ENCODE data around the gene CTNND1.
"Not testable (repeated sequence)": the region's sequence is repeated elsewhere in the genome, so short reads cannot be mapped to it uniquely, and the experiment has no call there.

Gene CTNND1, protein sequence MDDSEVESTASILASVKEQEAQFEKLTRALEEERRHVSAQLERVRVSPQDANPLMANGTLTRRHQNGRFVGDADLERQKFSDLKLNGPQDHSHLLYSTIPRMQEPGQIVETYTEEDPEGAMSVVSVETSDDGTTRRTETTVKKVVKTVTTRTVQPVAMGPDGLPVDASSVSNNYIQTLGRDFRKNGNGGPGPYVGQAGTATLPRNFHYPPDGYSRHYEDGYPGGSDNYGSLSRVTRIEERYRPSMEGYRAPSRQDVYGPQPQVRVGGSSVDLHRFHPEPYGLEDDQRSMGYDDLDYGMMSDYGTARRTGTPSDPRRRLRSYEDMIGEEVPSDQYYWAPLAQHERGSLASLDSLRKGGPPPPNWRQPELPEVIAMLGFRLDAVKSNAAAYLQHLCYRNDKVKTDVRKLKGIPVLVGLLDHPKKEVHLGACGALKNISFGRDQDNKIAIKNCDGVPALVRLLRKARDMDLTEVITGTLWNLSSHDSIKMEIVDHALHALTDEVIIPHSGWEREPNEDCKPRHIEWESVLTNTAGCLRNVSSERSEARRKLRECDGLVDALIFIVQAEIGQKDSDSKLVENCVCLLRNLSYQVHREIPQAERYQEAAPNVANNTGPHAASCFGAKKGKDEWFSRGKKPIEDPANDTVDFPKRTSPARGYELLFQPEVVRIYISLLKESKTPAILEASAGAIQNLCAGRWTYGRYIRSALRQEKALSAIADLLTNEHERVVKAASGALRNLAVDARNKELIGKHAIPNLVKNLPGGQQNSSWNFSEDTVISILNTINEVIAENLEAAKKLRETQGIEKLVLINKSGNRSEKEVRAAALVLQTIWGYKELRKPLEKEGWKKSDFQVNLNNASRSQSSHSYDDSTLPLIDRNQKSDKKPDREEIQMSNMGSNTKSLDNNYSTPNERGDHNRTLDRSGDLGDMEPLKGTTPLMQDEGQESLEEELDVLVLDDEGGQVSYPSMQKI

DNA sequence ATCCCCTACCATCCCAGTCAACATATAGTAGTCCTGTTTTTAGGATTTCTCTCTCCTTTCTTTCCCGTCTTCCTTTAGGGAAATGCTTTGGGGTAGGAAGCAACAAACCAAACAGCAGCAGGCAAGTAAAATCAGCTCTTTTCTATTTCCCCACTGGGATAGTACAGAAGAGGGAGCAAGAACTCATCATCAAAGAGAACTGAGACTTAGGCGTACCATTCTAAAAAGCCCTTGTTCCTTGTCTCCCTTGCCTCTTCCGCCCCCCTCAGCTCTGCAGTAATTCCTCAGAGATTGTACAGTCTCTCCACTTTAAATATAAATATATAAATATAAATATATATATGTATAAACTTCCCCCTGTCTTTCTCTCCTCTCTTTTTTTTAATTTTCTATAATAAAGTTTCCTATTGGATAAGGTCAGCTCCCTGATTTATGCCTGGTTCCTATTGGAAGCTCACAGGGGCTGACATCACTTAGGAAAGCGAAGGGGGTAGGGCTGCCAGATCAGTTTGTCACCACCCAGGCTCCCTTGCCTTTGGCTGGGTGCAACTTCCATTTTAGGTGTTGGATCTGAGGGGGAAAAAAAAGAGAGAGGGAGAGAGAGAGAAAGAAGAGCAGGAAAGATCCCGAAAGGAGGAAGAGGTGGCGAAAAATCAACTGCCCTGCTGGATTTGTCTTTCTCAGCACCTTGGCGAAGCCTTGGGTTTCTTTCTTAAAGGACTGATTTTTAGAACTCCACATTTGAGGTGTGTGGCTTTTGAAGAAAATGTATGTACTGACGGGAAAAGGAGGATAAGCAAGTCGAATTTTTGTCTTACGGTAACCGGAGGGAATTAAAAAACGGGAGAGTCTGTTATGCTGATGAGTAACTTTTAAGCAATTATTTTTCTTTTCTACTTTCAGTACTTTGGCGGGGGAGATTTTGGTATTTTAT lies at the start of gene CTNND1:
CTNND1 (plus strand) TSS at position 502 of the 934 bp plus-strand sequence. CDS start 29,677 bp downstream, outside the sequence.
- DNase-seq (ENCODE audit: low spot score) (peak; percentile 95), FAIRE-seq (no peak)

DNA sequence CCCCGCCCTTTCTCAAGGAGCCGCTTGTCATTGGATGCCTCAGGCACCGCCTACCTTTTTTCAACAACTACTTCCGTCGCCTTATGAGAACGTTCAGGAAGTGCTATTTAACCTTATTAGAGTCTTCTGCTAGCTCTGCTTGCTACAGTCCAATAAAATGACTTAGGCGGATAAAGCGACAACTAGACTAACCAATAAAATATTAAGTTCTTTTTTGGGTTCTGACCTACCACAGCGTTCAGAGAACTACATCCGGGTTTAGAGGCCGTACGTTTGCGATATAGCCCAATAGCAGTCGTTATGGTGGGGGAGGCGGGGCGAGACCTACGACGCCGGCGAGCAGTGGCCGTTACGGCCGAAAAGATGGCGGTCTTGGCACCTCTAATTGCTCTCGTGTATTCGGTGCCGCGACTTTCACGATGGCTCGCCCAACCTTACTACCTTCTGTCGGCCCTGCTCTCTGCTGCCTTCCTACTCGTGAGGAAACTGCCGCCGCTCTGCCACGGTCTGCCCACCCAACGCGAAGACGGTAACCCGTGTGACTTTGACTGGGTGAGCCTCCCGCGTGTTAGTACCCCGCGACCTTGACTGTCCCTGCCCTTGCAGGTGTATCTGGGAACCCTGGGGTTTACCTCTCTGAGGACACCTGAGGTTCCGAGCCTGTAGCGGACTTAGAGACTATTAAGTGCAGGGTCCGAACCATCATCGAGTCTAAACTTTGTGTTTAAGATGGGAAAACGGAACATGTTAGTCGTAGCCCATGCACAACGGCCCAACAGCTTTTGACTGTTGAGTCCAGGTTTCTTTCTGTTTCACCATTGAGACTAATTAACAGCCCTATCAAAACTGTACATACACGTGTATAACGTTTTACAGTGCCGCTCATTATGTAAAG lies 49.1 kb upstream of the CTNND1 start, which contains the start of gene TMX2:
TMX2 (plus strand) TSS at position 338 of the 895 bp plus-strand sequence; CDS start at position 364, 26 bp downstream.
- DNase-seq (ENCODE audit: low spot score) (peak; percentile 92), FAIRE-seq (peak; percentile 77)

DNA sequence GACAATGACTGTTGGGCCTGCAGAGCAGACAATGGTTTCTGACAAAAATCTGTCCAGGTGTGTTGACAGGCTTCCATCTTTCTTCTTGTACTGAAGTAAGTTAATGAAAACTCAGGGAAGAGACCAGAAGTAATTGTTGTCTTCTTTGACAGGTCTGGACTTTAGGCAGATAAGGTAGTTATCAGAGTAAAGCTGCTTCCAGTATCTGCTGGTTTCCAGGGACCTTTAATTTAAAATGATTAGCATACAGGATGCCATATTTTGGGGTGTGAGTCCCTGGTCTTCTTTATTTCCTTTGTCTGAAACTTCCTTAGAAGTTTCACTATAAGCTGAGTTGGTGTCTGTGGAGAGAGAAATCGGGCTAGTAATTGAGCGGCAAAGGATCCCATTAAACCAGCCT lies 47.8 kb upstream of the CTNND1 start:
- no peak for FAIRE-seq
- DNase-seq (ENCODE audit: low spot score) = no peak

DNA sequence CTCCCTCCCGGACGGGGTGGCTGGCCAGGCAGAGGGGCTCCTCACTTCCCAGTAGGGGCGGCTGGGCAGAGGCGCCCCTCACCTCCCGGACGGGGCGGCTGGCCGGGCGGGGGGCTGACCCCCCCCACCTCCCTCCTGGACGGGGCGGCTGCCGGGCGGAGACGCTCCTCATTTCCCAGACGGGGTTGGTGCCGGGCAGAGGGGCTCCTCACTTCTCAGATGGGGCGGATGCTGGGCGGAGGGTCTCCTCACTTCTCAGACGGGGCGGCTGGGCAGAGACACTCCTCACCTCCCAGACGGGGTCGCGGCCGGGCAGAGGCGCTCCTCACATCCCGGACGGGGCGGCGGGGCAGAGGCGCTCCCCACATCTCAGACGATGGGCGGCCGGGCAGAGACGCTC lies 44.9 kb upstream of the CTNND1 start:
- not testable (repeated sequence) for DNase-seq (ENCODE audit: low spot score); FAIRE-seq

DNA sequence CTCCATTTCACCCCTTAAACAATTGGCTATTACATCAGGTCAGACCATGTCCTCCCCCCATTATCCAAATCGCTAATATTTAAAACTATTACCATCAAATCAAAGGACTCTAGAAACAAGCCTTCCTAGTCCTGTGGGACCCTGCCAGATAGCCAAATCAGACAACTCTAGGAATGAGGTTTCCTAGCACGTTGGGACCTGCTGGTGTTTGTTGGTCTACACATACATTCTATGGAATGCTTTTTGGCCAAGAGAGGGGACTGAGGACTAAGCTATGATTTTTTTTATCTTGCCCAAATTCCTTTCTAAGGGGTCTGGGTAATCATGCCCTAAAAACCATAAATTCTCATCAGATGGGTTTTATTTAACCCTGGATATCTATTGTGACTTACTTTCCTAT lies 34.4 kb upstream of the CTNND1 start:
- DNase-seq (ENCODE audit: low spot score) = no peak
- FAIRE-seq = no peak

DNA sequence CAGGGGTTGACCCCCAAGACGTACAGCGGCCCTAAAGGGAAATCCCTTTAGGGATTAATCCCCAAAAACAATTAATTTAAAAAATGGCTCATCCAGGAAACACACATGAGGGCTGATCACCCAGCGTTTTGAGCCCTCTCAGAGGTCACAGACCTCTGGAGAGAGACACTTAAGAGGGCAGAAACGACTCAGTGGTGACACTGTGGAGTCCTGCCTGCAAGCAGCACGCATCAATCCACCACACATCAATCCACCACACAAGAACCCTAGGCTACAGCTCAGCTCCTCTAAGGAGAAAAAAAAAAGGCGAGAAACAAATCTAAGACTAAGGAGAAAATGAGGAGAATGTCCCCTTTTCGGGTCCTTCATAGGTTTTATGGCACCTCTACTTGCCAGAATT lies 32.8 kb upstream of the CTNND1 start:
- DNase-seq (ENCODE audit: low spot score) (no peak), FAIRE-seq (no peak)

DNA sequence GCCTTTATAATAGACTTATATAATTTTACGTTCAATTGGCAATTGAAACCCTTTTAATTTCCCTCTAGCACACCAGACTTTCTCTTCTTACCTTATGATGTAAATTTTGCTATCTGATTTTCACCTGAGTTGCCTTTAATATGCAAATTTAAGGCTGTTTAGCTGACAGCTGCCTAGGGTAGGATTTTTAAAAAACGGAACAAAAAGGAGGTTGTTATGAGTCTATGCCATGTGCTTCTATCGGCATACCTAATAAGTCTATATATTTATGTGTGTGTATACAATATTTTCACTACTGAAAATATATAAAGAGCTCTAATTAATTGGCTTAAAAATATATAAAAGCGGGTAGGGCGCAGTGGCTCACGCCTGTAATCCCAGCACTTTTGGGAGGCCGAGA lies 32.1 kb upstream of the CTNND1 start:
- FAIRE-seq (no peak), DNase-seq (ENCODE audit: low spot score) (no peak)

DNA sequence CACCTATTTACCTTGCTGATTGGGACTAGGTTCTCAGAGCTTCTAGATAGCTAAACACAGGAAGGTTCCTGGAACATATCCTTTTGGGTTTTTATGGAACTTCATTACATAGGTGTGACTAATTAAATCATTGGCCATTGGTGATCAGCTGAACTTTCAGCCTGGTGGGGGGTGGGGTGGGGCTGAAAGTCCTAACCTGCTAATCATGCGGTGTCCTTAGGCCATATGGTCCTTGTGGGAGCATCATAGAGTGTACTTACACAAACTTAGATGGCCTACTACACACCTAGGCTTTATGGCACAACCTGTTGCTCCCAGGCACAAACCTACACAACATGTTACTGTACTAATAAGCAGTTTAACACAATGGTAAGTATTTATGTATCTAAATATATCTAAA lies 28.9 kb upstream of the CTNND1 start:
- DNase-seq (ENCODE audit: low spot score) = no peak
- FAIRE-seq = no peak

DNA sequence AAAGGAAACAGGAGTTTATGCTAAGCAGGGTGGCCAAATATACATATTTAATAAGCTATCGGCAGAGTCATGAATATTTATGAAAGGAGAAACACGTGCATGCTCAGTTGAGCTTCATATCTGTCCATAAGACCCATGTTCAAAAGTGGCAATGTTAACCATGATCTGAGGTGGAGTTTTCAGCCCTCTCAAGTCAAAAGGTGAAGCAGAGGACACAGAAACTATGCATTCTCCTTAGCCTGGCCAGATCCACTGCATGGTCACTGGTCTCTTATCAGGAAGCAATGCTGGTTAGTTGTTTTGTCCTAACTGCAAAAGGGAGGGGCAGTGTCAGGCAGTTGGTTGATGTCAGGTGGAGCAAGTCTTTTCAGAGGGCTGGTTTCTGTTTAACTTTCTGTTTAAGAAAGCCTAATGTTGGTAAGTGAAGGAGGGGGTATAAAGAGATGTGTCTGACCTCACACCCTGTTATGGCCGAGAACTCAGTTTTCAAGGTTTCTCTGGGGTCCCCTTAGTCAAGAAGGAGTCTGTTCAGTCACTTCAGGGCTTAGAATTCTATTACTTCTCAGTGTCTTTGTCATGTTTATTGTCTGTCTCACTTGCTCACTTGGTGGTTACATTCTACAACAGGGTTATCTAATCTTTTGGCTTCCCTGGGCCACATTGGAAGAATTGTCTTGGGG lies 25.8 kb upstream of the CTNND1 start:
- DNase-seq (ENCODE audit: low spot score) = no peak
- FAIRE-seq = no peak

DNA sequence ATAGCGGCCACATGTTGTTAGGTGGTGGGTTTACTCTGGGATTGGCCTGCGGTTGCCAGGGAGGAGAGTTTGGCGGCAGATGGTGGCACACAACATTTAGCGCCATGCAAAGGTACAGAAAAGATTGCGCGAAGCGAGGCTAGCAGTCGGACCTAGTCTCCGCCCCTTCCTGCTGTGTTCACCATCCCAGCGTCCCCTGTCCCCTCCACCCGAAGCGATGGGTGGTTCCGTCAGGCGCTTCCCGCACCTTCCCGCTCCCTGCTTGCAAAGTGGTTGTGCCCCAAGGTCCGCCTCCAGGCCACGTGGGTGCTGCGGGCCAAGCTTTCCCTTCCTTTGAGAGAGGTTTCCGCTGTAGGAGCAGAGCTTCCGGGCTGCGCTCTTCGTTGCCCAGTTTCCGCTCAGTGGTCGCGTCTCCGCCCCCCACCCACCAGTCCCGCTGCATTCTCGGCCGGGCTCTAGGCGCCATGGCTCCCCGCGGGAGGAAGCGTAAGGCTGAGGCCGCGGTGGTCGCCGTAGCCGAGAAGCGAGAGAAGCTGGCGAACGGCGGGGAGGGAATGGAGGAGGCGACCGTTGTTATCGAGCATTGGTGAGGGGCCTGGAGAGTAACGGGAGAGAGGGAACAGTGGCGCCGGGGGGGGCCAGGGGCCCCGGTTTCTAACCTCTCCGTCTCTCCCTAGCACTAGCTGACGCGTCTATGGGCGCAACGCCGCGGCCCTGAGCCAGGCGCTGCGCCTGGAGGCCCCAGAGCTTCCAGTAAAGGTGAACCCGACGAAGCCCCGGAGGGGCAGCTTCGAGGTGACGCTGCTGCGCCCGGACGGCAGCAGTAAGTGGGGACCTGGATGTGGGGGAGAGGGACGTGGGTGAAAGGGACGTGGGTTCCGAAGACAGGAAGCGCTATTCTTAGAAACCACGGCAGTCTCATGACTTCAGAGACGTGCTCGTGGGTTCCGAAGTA lies 20.2 kb upstream of the CTNND1 start, which contains the start of gene SELENOH:
SELENOH (plus strand) TSS at position 360 of the 955 bp plus-strand sequence; CDS start at position 465, 105 bp downstream.
- peak; percentile 97 for DNase-seq (ENCODE audit: low spot score)

DNA sequence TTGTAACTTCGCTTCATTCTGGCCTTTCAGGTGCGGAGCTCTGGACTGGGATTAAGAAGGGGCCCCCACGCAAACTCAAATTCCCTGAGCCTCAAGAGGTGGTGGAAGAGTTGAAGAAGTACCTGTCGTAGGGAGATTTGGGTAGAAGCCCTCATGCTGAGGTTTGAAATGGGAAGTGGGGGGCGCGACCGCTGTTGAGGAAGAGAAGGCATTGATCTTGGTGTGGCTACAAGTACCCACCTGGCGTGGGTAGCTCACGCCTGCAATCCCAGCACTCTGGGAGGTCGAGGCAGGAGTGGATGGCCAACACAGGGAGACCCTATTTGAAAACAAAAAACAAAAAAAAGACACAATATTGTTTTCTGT lies 19.5 kb upstream of the CTNND1 start:
- no peak for DNase-seq (ENCODE audit: low spot score)
- no peak for FAIRE-seq

More for the DNA sequence above, 20.2 kb upstream of the CTNND1 start, which contains the start of gene SELENOH:
- peak; percentile 82 for FAIRE-seq

DNA sequence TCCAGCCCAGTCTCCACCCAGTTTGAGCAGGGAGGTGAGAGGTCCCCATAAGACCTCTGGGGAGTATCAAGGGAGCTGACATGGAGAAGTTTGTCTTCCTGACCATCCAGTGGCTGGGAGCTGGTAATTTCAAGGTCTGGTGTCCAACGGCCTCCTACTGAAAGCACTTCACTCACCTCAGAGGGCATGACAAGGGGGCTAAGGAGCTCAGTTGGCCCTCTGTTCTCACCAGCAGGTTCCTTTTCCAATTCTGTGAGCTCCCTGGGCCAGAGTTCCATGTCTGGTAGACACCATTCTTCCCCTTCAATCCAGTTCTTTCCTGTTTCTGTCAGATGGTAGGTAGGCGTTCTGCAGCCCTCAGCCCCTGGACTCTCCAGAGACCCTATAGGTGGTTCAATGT lies 17.2 kb upstream of the CTNND1 start:
- no peak for FAIRE-seq
- DNase-seq (ENCODE audit: low spot score) = no peak

DNA sequence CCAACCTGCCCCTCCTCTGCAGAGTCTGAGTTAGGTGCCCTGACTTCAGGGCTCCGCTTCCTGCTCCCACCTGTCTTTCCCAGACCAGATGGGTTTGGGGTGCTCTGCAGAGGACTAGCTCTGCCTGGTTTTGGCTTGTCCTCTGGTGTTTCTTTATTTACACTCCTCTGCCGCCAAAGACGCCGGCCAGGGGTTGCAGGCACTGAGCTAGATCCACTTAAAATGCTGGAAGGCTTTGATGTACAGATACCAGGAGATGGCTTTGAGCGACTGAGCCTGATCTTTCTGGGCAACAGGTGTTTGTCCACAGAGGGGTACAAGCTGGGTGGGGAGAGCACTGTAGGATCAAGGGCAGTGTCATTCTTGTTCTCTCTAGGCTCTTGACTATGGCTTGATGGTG lies 16.4 kb upstream of the CTNND1 start:
- DNase-seq (ENCODE audit: low spot score) = no peak
- no peak for FAIRE-seq

DNA sequence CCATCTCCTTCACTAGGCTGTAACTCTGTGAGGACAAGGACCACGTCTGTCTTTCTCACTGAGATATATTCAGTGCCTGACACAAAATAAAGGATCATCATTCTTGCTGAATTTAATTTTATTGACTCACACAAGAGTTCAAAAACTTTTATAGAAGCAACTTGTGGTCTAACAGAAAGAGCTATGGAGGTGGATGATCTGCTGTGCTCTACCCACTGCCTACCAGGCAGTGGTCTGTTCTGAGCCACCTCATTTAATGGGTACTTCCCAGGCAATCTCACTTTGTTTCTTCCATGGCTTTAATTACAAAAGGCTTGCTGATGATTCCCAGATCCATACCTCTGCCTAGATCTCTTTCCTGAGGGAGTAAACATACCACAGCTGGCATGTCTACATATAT lies 14.7 kb upstream of the CTNND1 start:
- DNase-seq (ENCODE audit: low spot score) (no peak), FAIRE-seq (no peak)

DNA sequence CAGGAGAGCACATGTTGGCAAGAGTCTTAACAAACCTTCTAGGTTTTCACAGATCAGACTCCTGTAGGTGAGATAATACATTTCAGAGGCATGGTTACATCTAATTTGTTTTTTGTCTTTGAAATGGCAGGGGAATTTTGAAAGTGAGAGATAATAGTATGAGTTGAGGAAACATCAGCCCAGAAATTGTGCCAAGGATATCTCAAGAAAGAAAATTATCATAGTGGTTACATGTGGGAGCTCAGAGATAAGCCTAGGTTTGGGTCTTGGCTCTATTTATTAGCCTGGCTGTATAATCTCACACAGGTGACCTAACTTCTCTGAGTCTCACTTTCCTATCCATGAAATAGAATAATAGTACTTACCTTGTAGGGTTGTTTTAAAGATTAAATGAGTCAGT lies 10.4 kb upstream of the CTNND1 start:
- no peak for DNase-seq (ENCODE audit: low spot score)
- no peak for FAIRE-seq

DNA sequence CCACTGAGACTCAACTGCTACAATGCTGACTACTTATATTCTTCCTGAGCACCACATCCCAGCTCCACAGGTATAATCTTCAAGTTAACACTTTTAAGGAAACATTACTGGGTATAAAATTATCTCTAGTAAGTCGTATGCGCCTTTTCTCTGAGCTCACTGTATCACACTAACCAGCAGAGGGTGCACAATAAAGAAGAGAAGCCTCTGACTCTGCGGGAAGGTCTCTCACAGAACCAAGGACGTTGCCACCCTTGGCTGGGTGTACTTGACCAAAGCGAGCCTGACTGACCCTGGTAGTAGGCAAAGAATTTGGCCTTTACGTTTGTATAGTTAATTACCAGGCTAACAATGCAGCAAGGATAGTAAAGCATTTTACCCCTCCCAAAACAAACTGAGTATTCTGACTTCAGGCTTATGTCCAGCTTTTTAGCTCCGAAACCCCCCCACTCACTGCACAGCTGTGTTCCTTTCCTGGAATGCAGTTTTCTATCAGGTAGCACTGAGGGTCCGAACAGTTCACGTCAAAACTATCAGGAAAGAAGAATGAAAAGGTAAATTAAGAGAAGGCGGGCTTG lies 9.8 kb upstream of the CTNND1 start, which contains the start of gene BTBD18:
BTBD18 (minus strand) TSS at position 144 of the 578 bp plus-strand sequence. CDS start 631 bp downstream, outside the sequence.
- DNase-seq (ENCODE audit: low spot score) (peak; percentile 40), FAIRE-seq (no peak)

DNA sequence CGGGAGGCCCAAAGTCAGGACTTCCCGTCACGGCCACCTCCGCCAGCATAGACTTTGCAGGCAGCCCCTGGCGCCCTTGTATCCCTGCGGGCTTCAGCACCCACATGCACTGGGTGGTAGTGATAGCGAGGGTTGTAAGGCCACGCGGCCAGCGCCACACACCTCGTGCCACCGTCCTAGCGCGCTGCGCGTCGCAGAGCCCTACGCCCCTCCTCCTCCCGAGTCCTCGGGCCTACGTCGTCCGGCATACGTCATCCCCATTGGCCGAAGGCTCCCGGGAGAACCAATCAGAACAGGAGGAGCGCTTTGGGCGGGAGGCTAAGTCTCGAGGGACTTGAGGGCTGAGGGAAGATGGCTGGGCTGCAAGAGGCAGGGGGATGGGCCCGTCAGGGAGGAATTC lies 8.6 kb upstream of the CTNND1 start:
- DNase-seq (ENCODE audit: low spot score) (no peak), FAIRE-seq (no peak)

DNA sequence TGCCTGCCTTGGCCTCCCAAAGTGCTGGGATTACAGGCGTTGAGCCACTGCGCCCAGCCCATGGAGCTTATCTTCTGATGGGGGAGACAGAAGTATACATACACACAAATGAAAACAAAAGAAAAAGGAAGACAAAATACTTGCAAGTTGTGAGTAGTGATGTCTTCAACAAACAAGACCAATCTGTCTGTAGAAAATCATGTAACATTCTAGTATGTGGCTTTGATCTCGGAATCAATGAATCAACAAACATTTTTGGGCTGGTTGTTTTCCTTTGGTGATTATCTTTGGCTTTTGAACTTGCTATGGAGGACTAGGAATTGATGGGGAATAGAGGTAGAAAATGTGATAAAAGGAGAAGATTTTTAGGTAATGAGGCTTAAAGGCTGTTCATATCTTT lies 3.4 kb upstream of the CTNND1 start:
- DNase-seq (ENCODE audit: low spot score) (no peak), FAIRE-seq (no peak)
